Activated B cell treated with CpG ODN at 0.5 μM for 24 hours (primary cell): ENCODE results near the gene C19orf44. TPM values are rescaled to one million over a fixed set of nuclear protein-coding genes. Genes with fewer than 3 reads are reported as not detected.
A peak's percentile ranks its signal among the peaks of the same experiment; 100 is the strongest.

Source experiments
- ATAC-seq: fragments of 200-7000 bp; cut with Tn5 transposase; one replicate; pipeline ENCODE4 v1.10.0; 2021; ENCODE audit warnings: low read depth, mild to moderate bottlenecking, moderate library complexity
- CTCF ChIA-PET: fragments of 350-600 bp; sonication (Branson Sonifier 250); formaldehyde crosslinking; loops from one replicate; lab custom pipeline; 2021; ENCODE audit warnings: antibody characterized with exemption; lab: Charles Lee
- POLR2A ChIA-PET: fragments of 350-600 bp; sonication (Branson Sonifier 250); formaldehyde crosslinking; loops from one replicate; lab custom pipeline; 2021; ENCODE audit warnings: antibody characterized with exemption; lab: Charles Lee
- DNase-seq: peaks from one replicate; pipeline ENCODE4 v3.0.0; 2022
- H3K27ac Mint-ChIP-seq: one replicate; pipeline ENCODE4 v1.8.0; 2020; ENCODE audit warnings: mixed read lengths
- H3K27me3 Mint-ChIP-seq: one replicate; pipeline ENCODE4 v1.8.0; 2021; ENCODE audit warnings: mixed read lengths
- H3K36me3 Mint-ChIP-seq: one replicate; pipeline ENCODE4 v1.8.0; 2021; ENCODE audit warnings: low read depth, mixed read lengths
- H3K4me1 Mint-ChIP-seq: one replicate; pipeline ENCODE4 v1.8.0; 2021; ENCODE audit warnings: mixed read lengths
- H3K4me3 Mint-ChIP-seq: one replicate; pipeline ENCODE4 v1.8.0; 2020; ENCODE audit warnings: mild to moderate bottlenecking, mixed read lengths
- H3K9me3 Mint-ChIP-seq: one replicate; pipeline ENCODE4 v1.8.0; 2020; ENCODE audit warnings: mixed read lengths
- intact Hi-C: fragments of 100-400 bp; cut with micrococcal nuclease; formaldehyde crosslinking; loops from one replicate; pipeline ENCODE4 v1.15.1; 2024
- total RNA-seq: library from RNA; stranded (reverse); gene quantifications from 2 replicates; pipeline ENCODE4 v1.2.3, GENCODE V29; 2022
- TF ChIP-seq, protein P1 (sequence below): fragments of 200-600 bp; IDR thresholded peaks from one replicate; pipeline ENCODE4 v1.8.0; 2022; ENCODE audit warnings: antibody characterized with exemption, mild to moderate bottlenecking

The C19orf44 gene
- total RNA-seq, 1 donor from 2014 or later = 7.1 TPM

DNA sequence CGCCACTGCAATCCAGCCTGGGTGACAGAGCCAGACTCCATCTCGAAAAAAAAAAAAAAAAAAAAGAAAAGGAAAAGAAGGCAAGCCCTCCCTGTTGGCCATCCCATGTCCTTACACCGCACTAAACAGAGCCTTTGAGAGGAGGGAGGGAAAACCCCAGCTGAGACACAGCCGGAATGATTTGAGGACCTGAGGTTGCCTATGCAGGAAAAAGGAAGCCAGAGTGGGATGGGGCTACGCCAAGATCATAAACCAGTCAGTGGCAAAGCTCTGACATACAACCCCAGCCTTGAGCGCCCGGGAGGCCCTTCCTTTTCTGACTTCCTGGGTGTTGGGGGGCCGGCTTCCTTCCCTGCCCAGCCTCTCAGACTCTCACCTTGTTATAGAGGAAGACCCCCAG is 58.6 kb downstream of the C19orf44 start:
- no peak for DNase-seq
- Mint-ChIP-seq H3K4me3 (no peak overlapping the region), H3K4me1 (no peaks in the 10 kb centered on the region), H3K27ac (no peak overlapping the region), H3K27me3 (no peaks in the 10 kb centered on the region), H3K9me3 (no peaks in the 10 kb centered on the region), H3K36me3 (peaks cover 67% of the 10 kb centered on the region)
- POLR2A ChIA-PET = no interaction called here
- ATAC-seq = no peak
- intact Hi-C loops = no loop called here
- TF ChIP-seq, protein P1, sequence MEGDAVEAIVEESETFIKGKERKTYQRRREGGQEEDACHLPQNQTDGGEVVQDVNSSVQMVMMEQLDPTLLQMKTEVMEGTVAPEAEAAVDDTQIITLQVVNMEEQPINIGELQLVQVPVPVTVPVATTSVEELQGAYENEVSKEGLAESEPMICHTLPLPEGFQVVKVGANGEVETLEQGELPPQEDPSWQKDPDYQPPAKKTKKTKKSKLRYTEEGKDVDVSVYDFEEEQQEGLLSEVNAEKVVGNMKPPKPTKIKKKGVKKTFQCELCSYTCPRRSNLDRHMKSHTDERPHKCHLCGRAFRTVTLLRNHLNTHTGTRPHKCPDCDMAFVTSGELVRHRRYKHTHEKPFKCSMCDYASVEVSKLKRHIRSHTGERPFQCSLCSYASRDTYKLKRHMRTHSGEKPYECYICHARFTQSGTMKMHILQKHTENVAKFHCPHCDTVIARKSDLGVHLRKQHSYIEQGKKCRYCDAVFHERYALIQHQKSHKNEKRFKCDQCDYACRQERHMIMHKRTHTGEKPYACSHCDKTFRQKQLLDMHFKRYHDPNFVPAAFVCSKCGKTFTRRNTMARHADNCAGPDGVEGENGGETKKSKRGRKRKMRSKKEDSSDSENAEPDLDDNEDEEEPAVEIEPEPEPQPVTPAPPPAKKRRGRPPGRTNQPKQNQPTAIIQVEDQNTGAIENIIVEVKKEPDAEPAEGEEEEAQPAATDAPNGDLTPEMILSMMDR = no peak
- CTCF ChIA-PET = no interaction called here

DNA sequence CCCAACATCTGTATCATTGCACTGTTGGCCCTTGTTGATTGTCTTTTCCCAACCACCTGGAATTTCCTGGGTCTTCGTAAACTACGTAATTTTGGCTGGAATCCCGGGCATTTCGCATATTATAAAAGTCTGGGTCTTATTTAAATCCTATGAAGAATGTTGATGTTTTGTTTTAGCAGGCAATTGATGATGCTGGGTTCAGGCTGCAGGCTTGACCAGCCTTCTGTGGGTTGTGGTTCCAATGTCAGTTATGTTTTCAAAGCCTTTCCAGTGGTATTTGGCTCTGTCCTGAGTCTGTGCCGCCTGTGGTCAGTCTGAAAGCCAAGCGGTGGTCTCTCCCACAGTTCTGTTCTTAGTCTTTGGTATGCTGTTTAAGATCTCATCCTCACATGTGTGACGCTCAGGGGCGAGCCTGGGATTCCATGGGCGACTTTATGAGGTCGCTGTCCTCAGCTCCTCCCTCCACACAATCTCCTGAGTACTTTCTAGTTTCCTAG is 63.6 kb downstream of the C19orf44 start:
- TF ChIP-seq, protein P1 = no peak
- Mint-ChIP-seq H3K4me3 (no peak overlapping the region), H3K36me3 (peaks cover 65% of the 10 kb centered on the region), H3K9me3 (no peaks in the 10 kb centered on the region), H3K27me3 (no peaks in the 10 kb centered on the region), H3K4me1 (no peaks in the 10 kb centered on the region), H3K27ac (no peak overlapping the region)
- intact Hi-C loops = no loop called here
- no peak for ATAC-seq
- no peak for DNase-seq
- ChIA-PET CTCF (no interaction called here), POLR2A (no interaction called here)

DNA sequence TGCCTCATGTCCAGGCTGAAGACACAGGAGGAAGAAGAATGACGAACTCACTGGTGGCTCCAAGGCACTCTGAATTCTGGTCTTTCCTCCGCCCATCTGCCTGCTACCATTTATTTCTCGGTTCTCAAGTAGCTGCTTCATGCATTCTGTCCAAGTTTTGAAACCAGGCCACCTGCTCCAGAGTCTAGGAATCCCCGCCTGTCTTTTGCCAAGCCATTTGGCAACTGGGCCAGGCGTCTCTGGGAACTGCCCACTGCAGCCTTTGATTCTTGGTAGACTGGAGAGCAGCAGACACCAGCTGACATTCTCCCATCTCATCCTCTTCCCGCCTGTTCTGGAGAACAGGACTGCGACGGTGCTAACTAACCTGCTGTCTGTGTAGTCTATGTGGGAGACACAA is 65.2 kb downstream of the C19orf44 start:
- DNase-seq (no peak), ATAC-seq (no peak)
- CTCF ChIA-PET = no interaction called here
- intact Hi-C loops = no loop called here
- Mint-ChIP-seq H3K4me3 (no peak overlapping the region), H3K27me3 (no peaks in the 10 kb centered on the region), H3K9me3 (no peaks in the 10 kb centered on the region), H3K36me3 (peaks cover 61% of the 10 kb centered on the region), H3K4me1 (peaks cover 5% of the 10 kb centered on the region), H3K27ac (no peak overlapping the region)
- POLR2A ChIA-PET = no interaction called here
- TF ChIP-seq, protein P1 = no peak

DNA sequence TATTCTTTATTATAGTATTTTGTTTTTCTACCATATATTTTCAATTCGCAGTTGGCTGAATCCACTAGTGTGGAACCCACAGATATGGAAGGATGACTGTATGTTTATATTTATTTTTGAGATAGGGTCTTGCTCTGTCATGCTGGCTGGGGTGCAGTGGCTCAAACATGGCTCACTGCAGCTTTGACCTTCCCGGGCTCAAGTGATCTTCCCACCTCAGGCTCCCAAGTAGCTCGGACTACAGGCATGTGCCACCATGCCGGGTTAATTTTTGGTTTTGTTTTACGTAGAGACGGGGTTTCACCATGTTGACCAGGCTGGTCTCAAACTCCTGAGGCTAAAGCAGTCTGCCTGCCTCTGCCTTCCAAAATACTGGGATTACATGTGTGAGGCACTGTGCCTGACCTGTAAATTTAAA is 66.4 kb downstream of the C19orf44 start:
- TF ChIP-seq, protein P1 = no peak
- no peak overlapping the region for H3K4me3 Mint-ChIP-seq
- H3K27me3 Mint-ChIP-seq = no peaks in the 10 kb centered on the region
- CTCF ChIA-PET = interaction anchor here (0.7 kb wide), 1 partner anchor 152 kb away, joined by 3 read pairs; no protein-coding TSS in a partner anchor
- peak overlapping the region; percentile 53 for H3K27ac Mint-ChIP-seq
- peaks cover 61% of the 10 kb centered on the region for H3K36me3 Mint-ChIP-seq
- intact Hi-C loops = no loop called here
- no peaks in the 10 kb centered on the region for H3K9me3 Mint-ChIP-seq
- DNase-seq (no peak), ATAC-seq (no peak)
- peaks cover 11% of the 10 kb centered on the region for H3K4me1 Mint-ChIP-seq
- POLR2A ChIA-PET = no interaction called here

DNA sequence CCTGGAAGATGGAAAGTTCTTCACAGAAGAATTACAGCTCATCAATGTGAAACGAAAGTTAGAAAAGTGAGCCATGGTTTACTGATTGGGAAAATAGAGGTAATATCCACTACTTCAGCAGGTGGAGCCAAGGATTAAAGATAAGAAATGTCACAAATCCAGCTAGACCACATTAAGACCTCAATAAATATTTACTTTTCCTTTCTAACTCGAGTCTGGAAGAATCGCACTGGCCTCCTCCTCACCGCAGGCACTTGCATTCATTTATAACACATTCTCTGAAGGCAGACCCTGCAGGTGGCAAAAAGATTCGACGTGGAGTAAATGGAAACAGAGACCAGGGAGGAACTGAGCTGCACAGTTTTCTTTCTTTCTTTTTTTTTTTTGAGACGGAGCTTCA is 68.6 kb downstream of the C19orf44 start:
- no peak for ATAC-seq
- H3K36me3 Mint-ChIP-seq = peaks cover 69% of the 10 kb centered on the region
- H3K9me3 Mint-ChIP-seq = no peaks in the 10 kb centered on the region
- POLR2A ChIA-PET = interaction anchor here (1.0 kb wide), 1 partner anchor 19 kb away, joined by 4 read pairs; no protein-coding TSS in a partner anchor
- H3K4me1 Mint-ChIP-seq = peaks cover 11% of the 10 kb centered on the region
- intact Hi-C loops = no loop called here
- H3K27ac Mint-ChIP-seq = no peak overlapping the region
- TF ChIP-seq, protein P1 = no peak
- no peak for DNase-seq
- CTCF ChIA-PET = no interaction called here
- H3K27me3 Mint-ChIP-seq = no peaks in the 10 kb centered on the region
- H3K4me3 Mint-ChIP-seq = no peak overlapping the region
